Measurements from ENCODE around the gene RICTOR. TPM values are rescaled to one million over a fixed set of nuclear protein-coding genes. Genes with fewer than 3 reads are reported as not detected.
"Not testable (repeated sequence)": the region's sequence is repeated elsewhere in the genome, so short reads cannot be mapped to it uniquely, and the experiment has no call there.

Gene RICTOR
- total RNA-seq, 2 donors from 2014 or later: 18.7 to 25.1 TPM

GRCh38 chr5:38994324-38994927 lies 79.8 kb downstream of the RICTOR start:
- Histone ChIP-seq H3K4me3 (no peak overlapping the region), H3K4me1 (peaks cover 0 to 6% of the 10 kb centered on the region in 2 donors), H3K9me3 (peaks cover 0 to 4% of the 10 kb centered on the region in 2 donors), H3K27me3 (no peaks in the 10 kb centered on the region), H3K36me3 (peaks cover 6% of the 10 kb centered on the region), H3K27ac (no peak overlapping the region)
- TF ChIP-seq CTCF (IDR thresholded peaks at IDR 0.05): peak; percentile 14 to 61
- DNase-seq (ENCODE audit: low spot score): no peak

- not testable (repeated sequence) for H3K27ac ChIP-seq; H3K4me1 ChIP-seq; H3K27me3 ChIP-seq; H3K4me3 ChIP-seq; DNase-seq (ENCODE audit: low spot score); H3K9me3 ChIP-seq
- peaks cover 14% of the 10 kb centered on the region for H3K36me3 ChIP-seq
Observed at GRCh38 chr5:38989974-38990719, 84.1 kb downstream of the RICTOR start.

- Histone ChIP-seq H3K4me1 (peaks cover 0 to 3% of the 10 kb centered on the region in 2 donors), H3K36me3 (peaks cover 14% of the 10 kb centered on the region)
- DNase-seq (ENCODE audit: low spot score): no peak
Observed at GRCh38 chr5:38985909-38986452, 88.2 kb downstream of the RICTOR start.

GRCh38 chr5:38979535-38979934 lies 94.7 kb downstream of the RICTOR start:
- Histone ChIP-seq H3K36me3 (peaks cover 2% of the 10 kb centered on the region), H3K27me3 (no peaks in the 10 kb centered on the region), H3K9me3 (no peaks in the 10 kb centered on the region), H3K4me3 (no peak overlapping the region), H3K27ac (no peak overlapping the region), H3K4me1 (peaks cover 0 to 3% of the 10 kb centered on the region in 2 donors)
- no peak for TF ChIP-seq CTCF (IDR thresholded peaks at IDR 0.05)
- DNase-seq (ENCODE audit: low spot score): no peak

More at GRCh38 chr5:38985909-38986452, 88.2 kb downstream of the RICTOR start:
- H3K27me3 ChIP-seq: no peaks in the 10 kb centered on the region
- no peaks in the 10 kb centered on the region for H3K9me3 ChIP-seq
- no peak for TF ChIP-seq CTCF (IDR thresholded peaks at IDR 0.05)
- no peak overlapping the region for H3K4me3 ChIP-seq
- no peak overlapping the region for H3K27ac ChIP-seq

- H3K9me3 ChIP-seq: no peaks in the 10 kb centered on the region
- no peak for DNase-seq (ENCODE audit: low spot score)
- no peak overlapping the region for H3K4me3 ChIP-seq
- no peaks in the 10 kb centered on the region for H3K27me3 ChIP-seq
- peaks cover 7% of the 10 kb centered on the region for H3K36me3 ChIP-seq
- no peak for TF ChIP-seq CTCF (IDR thresholded peaks at IDR 0.05)
- H3K4me1 ChIP-seq: peaks cover 0 to 3% of the 10 kb centered on the region in 2 donors
- H3K27ac ChIP-seq: no peak overlapping the region
Observed at GRCh38 chr5:38978036-38978435, 96.2 kb downstream of the RICTOR start.

- Histone ChIP-seq H3K4me1 (no peaks in the 10 kb centered on the region), H3K27me3 (no peaks in the 10 kb centered on the region), H3K4me3 (no peak overlapping the region), H3K27ac (no peak overlapping the region), H3K9me3 (no peaks in the 10 kb centered on the region), H3K36me3 (peaks cover 33% of the 10 kb centered on the region)
- TF ChIP-seq CTCF (IDR thresholded peaks at IDR 0.05): no peak
- DNase-seq (ENCODE audit: low spot score): no peak
Observed at GRCh38 chr5:38968665-38969064, 105.5 kb downstream of the RICTOR start.
